ENCODE results near the gene TRPM6. TPM values are rescaled to one million over a fixed set of nuclear protein-coding genes. Genes with fewer than 3 reads are reported as not detected.
"Not testable (repeated sequence)": the region's sequence is repeated elsewhere in the genome, so short reads cannot be mapped to it uniquely, and the experiment has no call there.

TRPM6 gene
- total RNA-seq, 1 donor from 2014 or later = 1.7 TPM

- no peak for DNase-seq
- Mint-ChIP-seq H3K4me3 (ENCODE audit: unreplicated experiment) (no peak overlapping the region), H3K9me3 (ENCODE audit: unreplicated experiment) (no peaks in the 10 kb centered on the region), H3K27me3 (ENCODE audit: unreplicated experiment) (no peaks in the 10 kb centered on the region), H3K4me1 (ENCODE audit: low read depth, unreplicated experiment) (no peaks in the 10 kb centered on the region), H3K36me3 (ENCODE audit: unreplicated experiment) (no peaks in the 10 kb centered on the region), H3K27ac (ENCODE audit: unreplicated experiment) (no peak overlapping the region)
- TF ChIP-seq CTCF (IDR thresholded peaks at IDR 0.05; ENCODE audit: partially characterized antibody, unreplicated experiment) = no peak
These were observed 22.5 kb downstream of the TRPM6 start for GRCh38 chr9:74865177-74865576.

- Mint-ChIP-seq H3K27me3 (ENCODE audit: unreplicated experiment) (no peaks in the 10 kb centered on the region), H3K27ac (ENCODE audit: unreplicated experiment) (no peak overlapping the region), H3K36me3 (ENCODE audit: unreplicated experiment) (no peaks in the 10 kb centered on the region), H3K4me3 (ENCODE audit: unreplicated experiment) (no peak overlapping the region), H3K4me1 (ENCODE audit: low read depth, unreplicated experiment) (no peaks in the 10 kb centered on the region), H3K9me3 (ENCODE audit: unreplicated experiment) (no peaks in the 10 kb centered on the region)
- TF ChIP-seq CTCF (IDR thresholded peaks at IDR 0.05; ENCODE audit: partially characterized antibody, unreplicated experiment) = no peak
- DNase-seq = no peak
These were observed 25.8 kb downstream of the TRPM6 start for GRCh38 chr9:74861773-74862474.

GRCh38 chr9:74861071-74861470 is 26.6 kb downstream of the TRPM6 start:
- Mint-ChIP-seq H3K36me3 (ENCODE audit: unreplicated experiment) (no peaks in the 10 kb centered on the region), H3K4me1 (ENCODE audit: low read depth, unreplicated experiment) (no peaks in the 10 kb centered on the region), H3K9me3 (ENCODE audit: unreplicated experiment) (no peaks in the 10 kb centered on the region), H3K27me3 (ENCODE audit: unreplicated experiment) (no peaks in the 10 kb centered on the region), H3K4me3 (ENCODE audit: unreplicated experiment) (no peak overlapping the region), H3K27ac (ENCODE audit: unreplicated experiment) (no peak overlapping the region)
- TF ChIP-seq CTCF (IDR thresholded peaks at IDR 0.05; ENCODE audit: partially characterized antibody, unreplicated experiment) = no peak
- no peak for DNase-seq

GRCh38 chr9:74860247-74860646 is 27.5 kb downstream of the TRPM6 start:
- not testable (repeated sequence) for H3K36me3 Mint-ChIP-seq (ENCODE audit: unreplicated experiment); H3K9me3 Mint-ChIP-seq (ENCODE audit: unreplicated experiment); H3K4me1 Mint-ChIP-seq (ENCODE audit: low read depth, unreplicated experiment); H3K27ac Mint-ChIP-seq (ENCODE audit: unreplicated experiment); DNase-seq; H3K4me3 Mint-ChIP-seq (ENCODE audit: unreplicated experiment); H3K27me3 Mint-ChIP-seq (ENCODE audit: unreplicated experiment)

- no peaks in the 10 kb centered on the region for H3K36me3 Mint-ChIP-seq (ENCODE audit: unreplicated experiment)
- no peak for TF ChIP-seq CTCF (IDR thresholded peaks at IDR 0.05; ENCODE audit: partially characterized antibody, unreplicated experiment)
- H3K9me3 Mint-ChIP-seq (ENCODE audit: unreplicated experiment) = no peaks in the 10 kb centered on the region
- DNase-seq = no peak
- H3K27me3 Mint-ChIP-seq (ENCODE audit: unreplicated experiment) = no peaks in the 10 kb centered on the region
- no peak overlapping the region for H3K4me3 Mint-ChIP-seq (ENCODE audit: unreplicated experiment)
- H3K27ac Mint-ChIP-seq (ENCODE audit: unreplicated experiment) = no peak overlapping the region
- peaks cover under 1% of the 10 kb centered on the region for H3K4me1 Mint-ChIP-seq (ENCODE audit: low read depth, unreplicated experiment)
These were observed 27.9 kb downstream of the TRPM6 start for GRCh38 chr9:74859786-74860185.

All from glutamatergic neuron (in vitro differentiated cells).